SK-N-SH treated with all-trans-retinoic acid at 6 μM for 48 hours (cell line): ENCODE measurements around the gene RPS15A.

Experiments
- ATAC-seq: fragments of 200-7000 bp; cut with Tn5 transposase; 3 replicates; pipeline ENCODE4 v1.9.1; 2020; ENCODE audit warnings: mild to moderate bottlenecking, moderate library complexity
- BACH2 ChIP-seq: fragments of 250-450 bp; sonication (Bioruptor Pico); IDR thresholded peaks from 2 replicates; pipeline ENCODE4 v1.9.0; 2021; ENCODE audit warnings: mild to moderate bottlenecking, borderline replicate concordance
- CSDC2 ChIP-seq: fragments of 250-450 bp; sonication (Bioruptor Pico); IDR thresholded peaks from 2 replicates; pipeline ENCODE4 v1.5.0; 2020; ENCODE audit warnings: mild to moderate bottlenecking, moderate library complexity
- ESRRG ChIP-seq: fragments of 250-450 bp; sonication (Bioruptor Pico); IDR thresholded peaks from 2 replicates; pipeline ENCODE4 v1.6.1; 2021; ENCODE audit warnings: mild to moderate bottlenecking
- GLIS3 ChIP-seq: fragments of 250-450 bp; sonication (Bioruptor Pico); IDR thresholded peaks from 2 replicates; pipeline ENCODE4 v1.5.0; 2020; ENCODE audit warnings: mild to moderate bottlenecking, moderate library complexity
- ISL1 ChIP-seq: fragments of 250-450 bp; sonication (Bioruptor Pico); IDR thresholded peaks from 2 replicates; pipeline ENCODE4 v2.1.2; 2022; ENCODE audit warnings: mild to moderate bottlenecking, moderate library complexity
- OSR1 ChIP-seq: fragments of 250-450 bp; sonication (Bioruptor Pico); IDR thresholded peaks from 2 replicates; pipeline ENCODE4 v1.8.0; 2022; ENCODE audit warnings: moderate library complexity, mild to moderate bottlenecking, inconsistent platforms
- POU6F1 ChIP-seq: fragments of 250-450 bp; sonication (Bioruptor Pico); IDR thresholded peaks from 2 replicates; pipeline ENCODE4 v1.8.0; 2021; ENCODE audit warnings: low read depth, mild to moderate bottlenecking, moderate library complexity, borderline replicate concordance
- PPARA ChIP-seq: fragments of 250-450 bp; sonication (Bioruptor Pico); IDR thresholded peaks from 2 replicates; pipeline ENCODE4 v1.5.0; 2020; ENCODE audit warnings: mild to moderate bottlenecking, borderline replicate concordance
- RARB ChIP-seq: fragments of 250-450 bp; sonication (Bioruptor Pico); IDR thresholded peaks from 2 replicates; pipeline ENCODE4 v1.8.0; 2021; ENCODE audit warnings: mild to moderate bottlenecking, moderate library complexity
- SNAI2 ChIP-seq: fragments of 250-450 bp; sonication (Bioruptor Pico); IDR thresholded peaks from 2 replicates; pipeline ENCODE4 v1.5.0; 2020; ENCODE audit warnings: mild to moderate bottlenecking, moderate library complexity
- TCF4 ChIP-seq: fragments of 250-450 bp; sonication (Bioruptor Pico); IDR thresholded peaks from 2 replicates; pipeline ENCODE4 v1.8.0; 2021; ENCODE audit warnings: mild to moderate bottlenecking, moderate library complexity, borderline replicate concordance
- TSHZ2 ChIP-seq: fragments of 250-450 bp; sonication (Bioruptor Pico); IDR thresholded peaks from 2 replicates; pipeline ENCODE4 v1.5.0; 2020; ENCODE audit warnings: mild to moderate bottlenecking, moderate library complexity
- ZC3H10 ChIP-seq: fragments of 250-450 bp; sonication (Bioruptor Pico); IDR thresholded peaks from 2 replicates; pipeline ENCODE4 v1.5.1; 2021; ENCODE audit warnings: mild to moderate bottlenecking, moderate library complexity
- ZFP3 ChIP-seq: fragments of 250-450 bp; sonication (Bioruptor Pico); IDR thresholded peaks from 2 replicates; pipeline ENCODE4 v1.5.0; 2020; ENCODE audit warnings: mild to moderate bottlenecking, moderate library complexity
- ZFP30 ChIP-seq: fragments of 450-650 bp; formaldehyde crosslinking; IDR thresholded peaks from 2 replicates; pipeline ENCODE4 v1.5.0; 2022; ENCODE audit warnings: mild to moderate bottlenecking, moderate library complexity
- ZNF70 ChIP-seq: fragments of 450-650 bp; formaldehyde crosslinking; IDR thresholded peaks from 2 replicates; pipeline ENCODE4 v1.5.0; 2020; ENCODE audit warnings: mild to moderate bottlenecking, moderate library complexity
- ZNF8 ChIP-seq: fragments of 450-650 bp; formaldehyde crosslinking; IDR thresholded peaks from 2 replicates; pipeline ENCODE4 v1.5.0; 2020; ENCODE audit warnings: mild to moderate bottlenecking, moderate library complexity
- TF ChIP-seq, protein P1 (sequence below): fragments of 250-450 bp; sonication (Bioruptor Pico); IDR thresholded peaks from 2 replicates; pipeline ENCODE4 v1.5.1; 2020; ENCODE audit warnings: low read depth, mild to moderate bottlenecking, moderate library complexity
- TF ChIP-seq, protein P2 (sequence below): fragments of 250-450 bp; sonication (Bioruptor Pico); IDR thresholded peaks from 2 replicates; pipeline ENCODE4 v1.8.0; 2020; ENCODE audit warnings: mild to moderate bottlenecking, moderate library complexity, borderline replicate concordance

RPS15A gene

GRCh38 chr16:18801145-18801972 is 11.2 kb upstream of the RPS15A start, which contains the start of gene ARL6IP1 (continued):
- TF ChIP-seq TSHZ2 (CRISPR knock-in tag) (no peak), BACH2 (no peak), ZNF70 (CRISPR knock-in tag) (peak; percentile 39; the same call in 1 of the 2 replicates), GLIS3 (peak; percentile 90; the same call in 1 of the 2 replicates), POU6F1 (CRISPR knock-in tag) (no peak), TCF4 (no peak), PPARA (CRISPR knock-in tag) (no peak), ISL1 (CRISPR knock-in tag) (no peak), ZFP30 (CRISPR knock-in tag) (no peak), ESRRG (CRISPR knock-in tag) (peak; percentile 81; the same call in 1 of the 2 replicates), RARB (CRISPR knock-in tag) (no peak; the same call in 1 of the 2 replicates), ZFP3 (CRISPR knock-in tag) (no peak), ZNF8 (CRISPR knock-in tag) (no peak)

GRCh38 chr16:18800775-18801144 is 10.6 kb upstream of the RPS15A start:
- no peak for TF ChIP-seq ISL1 (CRISPR knock-in tag)
- TF ChIP-seq PPARA (CRISPR knock-in tag) = no peak
- no peak for TF ChIP-seq POU6F1 (CRISPR knock-in tag)
- no peak for TF ChIP-seq TSHZ2 (CRISPR knock-in tag)
- TF ChIP-seq GLIS3 = no peak
- TF ChIP-seq ZFP3 (CRISPR knock-in tag) = no peak
- TF ChIP-seq, protein P1, sequence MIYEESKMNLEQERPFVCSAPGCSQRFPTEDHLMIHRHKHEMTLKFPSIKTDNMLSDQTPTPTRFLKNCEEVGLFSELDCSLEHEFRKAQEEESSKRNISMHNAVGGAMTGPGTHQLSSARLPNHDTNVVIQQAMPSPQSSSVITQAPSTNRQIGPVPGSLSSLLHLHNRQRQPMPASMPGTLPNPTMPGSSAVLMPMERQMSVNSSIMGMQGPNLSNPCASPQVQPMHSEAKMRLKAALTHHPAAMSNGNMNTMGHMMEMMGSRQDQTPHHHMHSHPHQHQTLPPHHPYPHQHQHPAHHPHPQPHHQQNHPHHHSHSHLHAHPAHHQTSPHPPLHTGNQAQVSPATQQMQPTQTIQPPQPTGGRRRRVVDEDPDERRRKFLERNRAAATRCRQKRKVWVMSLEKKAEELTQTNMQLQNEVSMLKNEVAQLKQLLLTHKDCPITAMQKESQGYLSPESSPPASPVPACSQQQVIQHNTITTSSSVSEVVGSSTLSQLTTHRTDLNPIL (CRISPR knock-in tag) = no peak
- TF ChIP-seq ZC3H10 (CRISPR knock-in tag) = no peak
- no peak for TF ChIP-seq ESRRG (CRISPR knock-in tag)
- no peak for TF ChIP-seq ZNF70 (CRISPR knock-in tag)
- peak; percentile 32 for ATAC-seq

DNA sequence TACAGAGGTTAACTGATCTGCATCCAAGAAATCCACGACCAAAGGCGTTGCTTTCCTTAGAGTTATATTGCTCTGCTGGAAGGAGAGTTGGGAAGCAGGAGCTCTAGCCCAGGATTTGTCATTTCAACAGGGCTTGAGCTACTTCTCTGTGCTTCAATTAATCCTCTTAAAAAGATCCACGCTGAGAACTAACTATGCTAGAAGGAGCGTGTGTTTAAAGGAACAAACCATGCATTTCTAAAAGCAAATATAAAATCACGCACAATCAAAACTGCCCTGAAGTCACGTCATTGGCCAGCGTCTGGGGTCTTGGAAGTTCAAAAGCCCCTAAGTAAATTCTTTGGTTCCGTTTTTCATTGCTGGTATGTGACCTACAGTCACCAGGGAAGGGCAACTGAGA is 10.2 kb upstream of the RPS15A start:
- ATAC-seq = no peak
- TF ChIP-seq, protein P2, sequence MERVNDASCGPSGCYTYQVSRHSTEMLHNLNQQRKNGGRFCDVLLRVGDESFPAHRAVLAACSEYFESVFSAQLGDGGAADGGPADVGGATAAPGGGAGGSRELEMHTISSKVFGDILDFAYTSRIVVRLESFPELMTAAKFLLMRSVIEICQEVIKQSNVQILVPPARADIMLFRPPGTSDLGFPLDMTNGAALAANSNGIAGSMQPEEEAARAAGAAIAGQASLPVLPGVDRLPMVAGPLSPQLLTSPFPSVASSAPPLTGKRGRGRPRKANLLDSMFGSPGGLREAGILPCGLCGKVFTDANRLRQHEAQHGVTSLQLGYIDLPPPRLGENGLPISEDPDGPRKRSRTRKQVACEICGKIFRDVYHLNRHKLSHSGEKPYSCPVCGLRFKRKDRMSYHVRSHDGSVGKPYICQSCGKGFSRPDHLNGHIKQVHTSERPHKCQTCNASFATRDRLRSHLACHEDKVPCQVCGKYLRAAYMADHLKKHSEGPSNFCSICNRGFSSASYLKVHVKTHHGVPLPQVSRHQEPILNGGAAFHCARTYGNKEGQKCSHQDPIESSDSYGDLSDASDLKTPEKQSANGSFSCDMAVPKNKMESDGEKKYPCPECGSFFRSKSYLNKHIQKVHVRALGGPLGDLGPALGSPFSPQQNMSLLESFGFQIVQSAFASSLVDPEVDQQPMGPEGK (CRISPR knock-in tag) = no peak
- no peak for TF ChIP-seq RARB (CRISPR knock-in tag)
- no peak for TF ChIP-seq GLIS3
- no peak for TF ChIP-seq CSDC2 (CRISPR knock-in tag)
- TF ChIP-seq TSHZ2 (CRISPR knock-in tag) = no peak
- TF ChIP-seq OSR1 (CRISPR knock-in tag) = no peak
- no peak for TF ChIP-seq BACH2
- TF ChIP-seq SNAI2 (CRISPR knock-in tag) = no peak
- TF ChIP-seq ZNF70 (CRISPR knock-in tag) = no peak
